Measurements from ENCODE around the gene POU6F2.

POU6F2 gene

DNA sequence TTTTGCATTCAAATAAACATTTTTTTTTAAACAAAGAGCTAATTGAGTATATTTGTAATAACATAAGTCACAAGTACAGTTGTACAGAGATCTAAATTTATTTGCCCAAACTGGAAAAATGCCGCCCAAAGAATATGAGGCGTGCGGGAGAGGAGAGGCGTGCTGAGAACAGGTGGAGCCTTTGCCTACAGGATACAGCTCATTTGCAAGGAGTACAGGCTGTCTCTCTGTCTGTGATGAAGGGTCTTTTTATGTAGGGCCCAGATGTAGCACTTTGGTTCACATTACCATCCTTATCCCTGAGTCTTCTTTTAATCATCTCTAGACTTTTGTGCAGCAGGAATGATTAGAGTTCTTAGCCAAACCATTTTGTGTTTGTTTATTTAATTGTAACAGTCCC is 58.2 kb downstream of the POU6F2 start:
- Histone ChIP-seq H3K27ac (ENCODE audit: low read length) (no peak overlapping the region), H3K4me1 (ENCODE audit: insufficient read depth, low read length) (peaks cover 8% of the 10 kb centered on the region; the same call in 1 of the 2 replicates), H3K36me3 (ENCODE audit: insufficient read depth, low read depth, low read length) (no peaks in the 10 kb centered on the region), H3K9me3 (ENCODE audit: insufficient read depth, low read depth, low read length) (no peaks in the 10 kb centered on the region), H3K4me3 (ENCODE audit: low read length) (peak overlapping the region; percentile 39; the same call in 1 of the 2 replicates), H3K27me3 (ENCODE audit: insufficient read depth, low read length) (no peaks in the 10 kb centered on the region), H3K9ac (ENCODE audit: low read depth, low read length) (no peak overlapping the region; the same call in 1 of the 2 replicates)

DNA sequence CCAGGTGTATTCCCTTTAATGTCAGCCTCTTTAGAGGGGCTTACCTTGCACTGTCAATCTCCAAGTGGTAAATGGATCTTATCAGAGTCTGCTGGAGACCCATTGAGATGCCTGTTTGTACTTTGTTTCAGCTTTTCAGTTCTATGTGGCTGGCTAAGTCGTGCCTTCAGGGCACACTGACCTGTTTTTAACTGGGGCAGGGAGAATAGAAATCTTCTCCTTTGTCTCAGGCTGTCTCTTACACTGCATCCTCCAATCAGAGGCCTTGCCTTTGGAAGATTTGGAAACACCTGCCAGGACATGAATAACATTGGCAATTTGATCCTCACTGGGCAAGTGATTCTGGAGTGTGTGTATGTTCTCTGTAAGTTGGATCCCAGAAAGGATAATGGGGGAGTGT is 65.0 kb downstream of the POU6F2 start:
- Histone ChIP-seq H3K9ac (ENCODE audit: low read depth, low read length) (no peak overlapping the region; the same call in 1 of the 2 replicates), H3K4me1 (ENCODE audit: insufficient read depth, low read length) (no peaks in the 10 kb centered on the region), H3K27ac (ENCODE audit: low read length) (no peak overlapping the region), H3K9me3 (ENCODE audit: insufficient read depth, low read depth, low read length) (no peaks in the 10 kb centered on the region), H3K4me3 (ENCODE audit: low read length) (no peak overlapping the region), H3K27me3 (ENCODE audit: insufficient read depth, low read length) (no peaks in the 10 kb centered on the region), H3K36me3 (ENCODE audit: insufficient read depth, low read depth, low read length) (no peaks in the 10 kb centered on the region)

DNA sequence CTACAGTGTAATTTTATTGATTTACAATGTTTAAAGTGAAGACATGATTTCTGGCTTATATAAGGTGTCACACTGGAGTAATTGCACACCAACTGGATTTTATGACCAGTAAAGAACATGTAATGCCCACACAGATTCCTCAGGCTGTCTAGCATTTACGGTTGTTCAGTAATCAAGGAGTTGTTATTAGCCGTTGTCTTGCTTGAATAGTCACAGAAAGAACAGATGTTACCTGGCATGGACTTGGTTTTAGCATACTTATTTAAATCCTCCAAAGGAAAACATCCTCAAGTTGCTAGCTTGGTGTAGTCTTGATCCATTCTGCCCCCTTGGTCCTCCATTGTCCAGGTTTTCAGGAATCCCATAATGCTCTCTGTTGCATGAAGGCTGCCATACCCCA is 65.8 kb downstream of the POU6F2 start:
- Histone ChIP-seq H3K9me3 (ENCODE audit: insufficient read depth, low read depth, low read length) (no peaks in the 10 kb centered on the region), H3K9ac (ENCODE audit: low read depth, low read length) (no peak overlapping the region), H3K27ac (ENCODE audit: low read length) (no peak overlapping the region), H3K36me3 (ENCODE audit: insufficient read depth, low read depth, low read length) (no peaks in the 10 kb centered on the region), H3K4me1 (ENCODE audit: insufficient read depth, low read length) (no peaks in the 10 kb centered on the region), H3K4me3 (ENCODE audit: low read length) (no peak overlapping the region), H3K27me3 (ENCODE audit: insufficient read depth, low read length) (no peaks in the 10 kb centered on the region)

DNA sequence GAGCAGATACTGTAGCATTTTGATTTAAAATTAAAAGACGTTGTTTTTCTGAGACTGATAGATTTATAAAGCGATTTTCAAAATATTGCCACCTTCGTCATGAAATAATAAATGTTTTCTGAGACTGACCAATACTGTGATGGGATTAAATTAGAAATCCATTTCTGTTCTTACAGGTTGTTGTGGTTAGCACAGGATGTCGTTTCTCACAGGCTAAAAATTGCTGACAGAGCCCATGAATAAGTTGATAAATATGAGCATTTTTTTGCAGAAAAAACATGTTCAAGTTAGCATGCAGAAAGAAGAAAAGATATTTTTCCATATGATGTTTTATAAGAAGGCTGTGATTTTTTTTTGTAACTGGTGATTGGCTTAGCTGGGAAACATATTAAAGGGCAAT is 66.8 kb downstream of the POU6F2 start:
- Histone ChIP-seq H3K4me1 (ENCODE audit: insufficient read depth, low read length) (no peaks in the 10 kb centered on the region), H3K9ac (ENCODE audit: low read depth, low read length) (no peak overlapping the region), H3K27me3 (ENCODE audit: insufficient read depth, low read length) (no peaks in the 10 kb centered on the region), H3K9me3 (ENCODE audit: insufficient read depth, low read depth, low read length) (no peaks in the 10 kb centered on the region), H3K36me3 (ENCODE audit: insufficient read depth, low read depth, low read length) (no peaks in the 10 kb centered on the region), H3K4me3 (ENCODE audit: low read length) (no peak overlapping the region), H3K27ac (ENCODE audit: low read length) (no peak overlapping the region)

DNA sequence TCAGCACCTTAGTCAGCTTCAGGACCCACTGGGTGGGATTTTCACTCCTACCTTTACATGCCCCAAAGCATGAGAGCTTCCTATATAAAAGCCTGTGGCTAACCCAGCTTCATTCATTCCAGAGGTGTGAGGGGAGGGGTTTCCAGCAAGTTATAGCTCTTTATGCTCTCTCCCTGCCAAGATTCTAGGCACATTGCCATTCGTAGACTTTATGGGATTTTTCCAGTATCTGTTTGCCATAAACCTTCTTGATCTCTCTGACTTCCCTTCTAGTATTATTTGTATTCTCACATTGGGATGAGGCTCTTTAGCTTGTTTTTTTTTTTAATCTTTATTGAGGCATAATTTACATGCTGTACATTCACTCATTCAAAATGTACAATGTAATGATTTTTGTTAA is 67.5 kb downstream of the POU6F2 start:
- no peaks in the 10 kb centered on the region for H3K36me3 ChIP-seq (ENCODE audit: insufficient read depth, low read depth, low read length)
- no peak overlapping the region for H3K27ac ChIP-seq (ENCODE audit: low read length)
- H3K9me3 ChIP-seq (ENCODE audit: insufficient read depth, low read depth, low read length) = no peaks in the 10 kb centered on the region
- H3K27me3 ChIP-seq (ENCODE audit: insufficient read depth, low read length) = no peaks in the 10 kb centered on the region
- H3K4me3 ChIP-seq (ENCODE audit: low read length) = no peak overlapping the region
- H3K9ac ChIP-seq (ENCODE audit: low read depth, low read length) = no peak overlapping the region
- H3K4me1 ChIP-seq (ENCODE audit: insufficient read depth, low read length) = no peaks in the 10 kb centered on the region

DNA sequence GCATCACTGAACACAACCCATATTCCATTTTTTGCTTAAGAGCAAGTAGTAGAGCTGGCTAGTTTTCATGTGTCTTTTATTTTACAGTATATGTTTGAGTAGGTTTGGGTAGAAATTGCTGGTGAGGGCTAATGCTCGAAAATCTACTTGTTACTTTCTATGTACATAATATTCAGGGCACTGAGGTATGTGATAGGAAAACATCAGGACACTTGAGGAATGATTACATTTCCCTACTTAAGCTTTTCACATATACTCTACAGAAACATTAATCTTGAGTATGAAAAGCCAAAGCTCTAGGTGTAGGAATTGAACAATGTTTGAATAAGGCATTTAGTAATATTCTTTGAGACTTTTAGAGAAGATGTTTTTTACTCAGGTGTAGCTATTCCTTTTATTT is 73.6 kb downstream of the POU6F2 start:
- H3K36me3 ChIP-seq (ENCODE audit: insufficient read depth, low read depth, low read length) = no peaks in the 10 kb centered on the region
- no peaks in the 10 kb centered on the region for H3K4me1 ChIP-seq (ENCODE audit: insufficient read depth, low read length)
- no peak overlapping the region for H3K4me3 ChIP-seq (ENCODE audit: low read length)
- H3K9ac ChIP-seq (ENCODE audit: low read depth, low read length) = no peak overlapping the region
- no peaks in the 10 kb centered on the region; the same call in 1 of the 2 replicates for H3K9me3 ChIP-seq (ENCODE audit: insufficient read depth, low read depth, low read length)
- H3K27ac ChIP-seq (ENCODE audit: low read length) = no peak overlapping the region
- no peaks in the 10 kb centered on the region for H3K27me3 ChIP-seq (ENCODE audit: insufficient read depth, low read length)

DNA sequence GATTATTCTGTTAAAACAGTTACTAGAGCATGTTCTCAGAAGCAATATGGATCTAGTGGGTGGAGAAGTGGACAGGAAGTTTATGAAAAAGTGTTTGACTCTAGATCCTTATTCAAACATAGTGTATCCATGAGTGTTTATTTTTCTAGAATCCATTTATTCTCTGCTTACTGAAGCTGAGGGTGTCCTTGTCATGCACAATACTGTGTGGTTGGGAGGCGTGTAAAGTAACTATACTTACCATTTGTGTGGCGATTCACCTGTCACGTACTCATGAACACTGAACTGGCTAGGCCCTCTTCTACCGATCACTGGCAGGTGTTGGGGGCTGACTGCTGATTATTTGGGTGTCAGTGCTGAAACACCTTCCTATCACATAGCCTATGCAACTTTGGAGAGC is 74.0 kb downstream of the POU6F2 start:
- Histone ChIP-seq H3K9me3 (ENCODE audit: insufficient read depth, low read depth, low read length) (no peaks in the 10 kb centered on the region; the same call in 1 of the 2 replicates), H3K4me3 (ENCODE audit: low read length) (no peak overlapping the region), H3K27me3 (ENCODE audit: insufficient read depth, low read length) (no peaks in the 10 kb centered on the region), H3K9ac (ENCODE audit: low read depth, low read length) (no peak overlapping the region), H3K4me1 (ENCODE audit: insufficient read depth, low read length) (no peaks in the 10 kb centered on the region), H3K36me3 (ENCODE audit: insufficient read depth, low read depth, low read length) (no peaks in the 10 kb centered on the region), H3K27ac (ENCODE audit: low read length) (no peak overlapping the region)

DNA sequence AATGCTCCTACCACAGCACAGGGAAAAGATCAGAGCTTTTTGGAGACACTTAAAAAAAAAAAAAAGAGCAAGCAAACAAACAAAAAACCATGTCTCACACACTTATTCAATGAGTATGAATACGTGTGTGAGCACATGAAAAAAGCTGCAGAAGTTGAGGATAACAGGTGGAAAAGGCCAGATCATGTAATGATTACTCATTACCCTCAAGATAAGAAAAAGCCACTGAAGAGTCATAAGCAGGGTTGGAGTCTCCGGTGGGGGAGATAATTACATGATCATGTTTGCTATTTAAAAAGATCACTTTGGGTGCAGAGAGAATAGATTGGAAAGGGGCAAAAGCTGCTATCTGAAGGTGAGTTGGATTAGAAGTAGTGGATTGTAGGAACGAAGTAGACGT is 77.0 kb downstream of the POU6F2 start:
- Histone ChIP-seq H3K27me3 (ENCODE audit: insufficient read depth, low read length) (no peaks in the 10 kb centered on the region), H3K9ac (ENCODE audit: low read depth, low read length) (no peak overlapping the region), H3K4me3 (ENCODE audit: low read length) (no peak overlapping the region), H3K4me1 (ENCODE audit: insufficient read depth, low read length) (no peaks in the 10 kb centered on the region), H3K36me3 (ENCODE audit: insufficient read depth, low read depth, low read length) (no peaks in the 10 kb centered on the region), H3K27ac (ENCODE audit: low read length) (no peak overlapping the region), H3K9me3 (ENCODE audit: insufficient read depth, low read depth, low read length) (no peaks in the 10 kb centered on the region; the same call in 1 of the 2 replicates)

DNA sequence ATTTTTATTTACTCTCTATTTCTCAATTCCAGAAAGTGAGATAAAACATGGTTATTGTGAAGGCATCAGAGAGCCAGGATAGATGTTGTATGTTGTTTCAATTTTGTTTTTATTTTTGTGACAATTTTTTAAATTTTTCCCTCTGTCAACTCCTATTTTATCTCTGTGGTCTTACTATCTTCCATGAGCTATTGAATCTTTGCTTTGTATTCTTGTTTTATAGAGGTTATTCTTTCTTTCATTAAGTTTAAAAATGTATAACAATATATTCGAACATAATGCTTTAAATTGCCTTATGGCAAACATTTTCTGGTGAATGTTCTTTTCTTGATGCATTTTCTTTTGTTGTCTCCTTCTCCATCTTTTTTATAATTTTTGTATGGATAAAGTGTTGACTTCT is 78.4 kb downstream of the POU6F2 start:
- Histone ChIP-seq H3K36me3 (ENCODE audit: insufficient read depth, low read depth, low read length) (no peaks in the 10 kb centered on the region), H3K9ac (ENCODE audit: low read depth, low read length) (no peak overlapping the region), H3K4me3 (ENCODE audit: low read length) (no peak overlapping the region), H3K27ac (ENCODE audit: low read length) (no peak overlapping the region), H3K4me1 (ENCODE audit: insufficient read depth, low read length) (no peaks in the 10 kb centered on the region), H3K9me3 (ENCODE audit: insufficient read depth, low read depth, low read length) (no peaks in the 10 kb centered on the region; the same call in 1 of the 2 replicates), H3K27me3 (ENCODE audit: insufficient read depth, low read length) (no peaks in the 10 kb centered on the region)

DNA sequence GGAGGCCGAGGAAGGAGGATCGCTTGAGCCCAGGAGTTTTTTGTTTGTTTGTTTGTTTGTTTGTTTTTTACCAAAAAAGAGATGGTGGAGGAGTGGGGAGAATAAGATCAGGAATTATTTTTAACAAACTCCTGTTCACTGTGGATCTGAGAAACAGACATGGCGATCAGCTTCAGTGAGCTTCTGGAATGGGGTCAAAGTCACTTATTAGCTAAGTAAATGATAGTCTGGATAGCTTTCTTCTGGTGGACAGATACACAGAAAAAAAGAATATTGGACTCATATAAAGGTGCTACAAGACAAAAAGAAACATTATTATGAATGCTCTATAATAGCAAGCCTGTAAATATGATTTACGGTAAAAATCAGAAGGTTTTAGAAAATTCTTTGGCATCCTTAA is 85.1 kb downstream of the POU6F2 start:
- Histone ChIP-seq H3K4me3 (ENCODE audit: low read length) (no peak overlapping the region), H3K9me3 (ENCODE audit: insufficient read depth, low read depth, low read length) (no peaks in the 10 kb centered on the region), H3K27me3 (ENCODE audit: insufficient read depth, low read length) (no peaks in the 10 kb centered on the region), H3K4me1 (ENCODE audit: insufficient read depth, low read length) (no peaks in the 10 kb centered on the region), H3K36me3 (ENCODE audit: insufficient read depth, low read depth, low read length) (no peaks in the 10 kb centered on the region), H3K27ac (ENCODE audit: low read length) (no peak overlapping the region), H3K9ac (ENCODE audit: low read depth, low read length) (no peak overlapping the region)

DNA sequence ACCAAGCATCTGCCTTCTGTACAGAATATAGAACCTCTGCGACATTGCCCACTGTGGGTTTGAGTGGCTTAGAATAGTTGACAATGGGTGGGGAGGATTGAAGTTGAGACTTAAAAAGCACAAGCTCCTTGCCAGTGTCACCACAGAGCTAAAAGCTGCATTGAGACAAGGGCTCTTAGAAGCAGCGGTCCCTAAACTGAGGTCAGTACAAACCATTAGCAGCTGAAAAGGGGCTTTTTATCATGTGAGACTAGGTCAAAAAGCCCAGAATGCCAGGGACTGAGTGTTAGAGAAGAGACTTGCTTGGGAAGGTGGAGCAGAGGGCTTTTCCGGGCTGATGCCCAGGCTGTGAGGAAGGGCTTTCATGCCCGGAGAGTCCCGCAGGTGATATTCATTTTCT is 91.3 kb downstream of the POU6F2 start:
- H3K4me3 ChIP-seq (ENCODE audit: low read length) = no peak overlapping the region
- H3K4me1 ChIP-seq (ENCODE audit: insufficient read depth, low read length) = peaks cover 10% of the 10 kb centered on the region; the same call in 1 of the 2 replicates
- H3K27ac ChIP-seq (ENCODE audit: low read length) = no peak overlapping the region
- no peaks in the 10 kb centered on the region for H3K36me3 ChIP-seq (ENCODE audit: insufficient read depth, low read depth, low read length)
- no peak overlapping the region for H3K9ac ChIP-seq (ENCODE audit: low read depth, low read length)
- H3K27me3 ChIP-seq (ENCODE audit: insufficient read depth, low read length) = no peaks in the 10 kb centered on the region
- H3K9me3 ChIP-seq (ENCODE audit: insufficient read depth, low read depth, low read length) = no peaks in the 10 kb centered on the region

DNA sequence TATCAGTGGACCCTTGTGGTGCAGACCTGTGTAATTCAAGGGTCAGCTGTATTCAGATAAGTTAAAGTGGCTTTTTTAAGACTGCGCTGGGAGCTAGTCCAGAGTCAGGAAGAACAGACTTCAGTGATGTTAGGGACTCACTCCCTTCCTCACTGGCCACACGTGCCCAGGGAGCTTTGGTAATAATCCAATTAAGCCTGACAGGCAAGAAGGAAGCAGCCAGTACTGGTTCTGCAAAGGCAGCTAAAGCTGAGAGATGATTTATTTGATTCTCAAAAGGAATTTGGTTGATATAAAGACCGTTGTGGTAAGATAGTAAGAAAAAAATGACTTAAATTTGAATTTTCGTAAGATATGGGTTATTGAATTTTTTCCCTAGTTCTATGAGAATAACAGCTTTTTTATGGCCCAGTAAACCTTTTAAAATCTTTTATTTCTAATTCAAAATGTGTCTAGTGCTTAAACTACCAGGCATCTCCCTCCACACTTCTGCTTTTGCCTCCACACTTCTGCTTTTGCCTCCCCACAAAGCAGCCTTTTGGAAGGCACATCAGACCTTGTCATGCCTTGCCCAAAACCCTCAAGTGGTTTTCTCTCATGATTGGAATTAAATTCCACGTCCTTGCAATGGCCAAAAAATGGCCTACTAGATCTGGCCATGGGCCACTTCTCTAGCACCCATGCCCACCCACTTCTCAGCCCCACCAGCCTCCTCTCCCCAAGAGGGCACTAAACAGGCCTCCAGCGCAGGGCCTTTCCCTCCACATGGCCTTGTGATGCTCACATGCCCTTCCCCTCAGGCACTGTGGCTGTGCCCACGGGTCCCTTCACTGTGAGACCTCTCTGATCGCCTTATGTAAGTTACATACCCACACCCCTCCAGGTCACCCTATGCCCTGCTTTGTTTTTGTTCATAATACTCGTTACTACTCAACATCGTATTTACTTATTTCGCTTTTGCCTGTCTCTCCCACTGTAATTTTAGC is 92.5 kb downstream of the POU6F2 start:
- Histone ChIP-seq H3K27ac (ENCODE audit: low read length) (no peak overlapping the region), H3K4me1 (ENCODE audit: insufficient read depth, low read length) (peaks cover 10% of the 10 kb centered on the region; the same call in 1 of the 2 replicates), H3K4me3 (ENCODE audit: low read length) (no peak overlapping the region), H3K36me3 (ENCODE audit: insufficient read depth, low read depth, low read length) (no peaks in the 10 kb centered on the region), H3K9me3 (ENCODE audit: insufficient read depth, low read depth, low read length) (no peaks in the 10 kb centered on the region), H3K9ac (ENCODE audit: low read depth, low read length) (no peak overlapping the region), H3K27me3 (ENCODE audit: insufficient read depth, low read length) (no peaks in the 10 kb centered on the region)
